Measurements from ENCODE around the gene ADCY1. TPM values are rescaled to one million over a fixed set of nuclear protein-coding genes. Genes with fewer than 3 reads are reported as not detected.

The ADCY1 gene
- total and polyA plus RNA-seq, 2 donors: 0.27 to 0.38 TPM

DNA sequence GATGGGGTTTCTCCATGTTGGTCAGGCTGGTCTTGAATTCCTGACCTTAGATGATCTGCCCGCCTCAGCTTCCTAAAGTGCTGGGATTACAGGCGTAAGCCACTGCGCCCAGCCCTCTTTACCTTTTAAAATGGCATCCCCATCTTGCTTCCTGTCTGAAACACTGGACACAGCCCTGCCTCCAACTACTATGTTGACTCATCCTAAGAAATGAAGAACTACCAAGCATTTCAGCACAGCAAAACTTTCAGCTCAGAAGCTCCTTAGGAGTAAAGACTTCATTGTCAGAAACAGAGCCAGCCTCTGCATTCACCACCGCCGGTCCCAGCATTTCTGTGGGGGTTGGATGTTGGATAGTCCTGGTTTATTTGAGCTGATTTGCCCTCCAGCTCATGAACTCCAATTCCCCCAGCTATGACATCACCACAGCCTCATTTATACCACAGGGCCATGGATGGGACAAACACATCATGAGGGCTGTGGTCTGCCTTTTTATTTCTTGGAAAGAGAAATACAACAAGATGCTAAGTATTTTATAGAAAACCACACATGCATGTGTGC, 123.5 kb downstream of the ADCY1 start:
- H3K27me3 ChIP-seq (ENCODE audit: control insufficient read depth in 2 of 2, insufficient read depth in 1 of 2, low read length in 1 of 2): no peaks in the 10 kb centered on the region
- no peaks in the 10 kb centered on the region for H3K36me3 ChIP-seq (ENCODE audit: control insufficient read depth in 2 of 2, insufficient read depth in 2 of 2, low read length in 1 of 2)
- no peak for DNase-seq (ENCODE audit: low read depth in 6 of 9, low spot score in 9 of 9)
- no peaks in the 10 kb centered on the region for H3K4me1 ChIP-seq (ENCODE audit: control insufficient read depth in 2 of 2, insufficient read depth in 2 of 2, low read length in 2 of 2)
- WGBS: 98% methylated on average over 5 of the region's 5 CpGs
- H3K4me3 ChIP-seq (ENCODE audit: low read length in 2 of 2): no peak overlapping the region
- no peaks in the 10 kb centered on the region for H3K9me3 ChIP-seq (ENCODE audit: control insufficient read depth in 2 of 2, insufficient read depth in 1 of 2, low read length in 1 of 2)
- no peak overlapping the region for H3K27ac ChIP-seq (ENCODE audit: low read depth in 1 of 2, low read length in 1 of 2)

DNA sequence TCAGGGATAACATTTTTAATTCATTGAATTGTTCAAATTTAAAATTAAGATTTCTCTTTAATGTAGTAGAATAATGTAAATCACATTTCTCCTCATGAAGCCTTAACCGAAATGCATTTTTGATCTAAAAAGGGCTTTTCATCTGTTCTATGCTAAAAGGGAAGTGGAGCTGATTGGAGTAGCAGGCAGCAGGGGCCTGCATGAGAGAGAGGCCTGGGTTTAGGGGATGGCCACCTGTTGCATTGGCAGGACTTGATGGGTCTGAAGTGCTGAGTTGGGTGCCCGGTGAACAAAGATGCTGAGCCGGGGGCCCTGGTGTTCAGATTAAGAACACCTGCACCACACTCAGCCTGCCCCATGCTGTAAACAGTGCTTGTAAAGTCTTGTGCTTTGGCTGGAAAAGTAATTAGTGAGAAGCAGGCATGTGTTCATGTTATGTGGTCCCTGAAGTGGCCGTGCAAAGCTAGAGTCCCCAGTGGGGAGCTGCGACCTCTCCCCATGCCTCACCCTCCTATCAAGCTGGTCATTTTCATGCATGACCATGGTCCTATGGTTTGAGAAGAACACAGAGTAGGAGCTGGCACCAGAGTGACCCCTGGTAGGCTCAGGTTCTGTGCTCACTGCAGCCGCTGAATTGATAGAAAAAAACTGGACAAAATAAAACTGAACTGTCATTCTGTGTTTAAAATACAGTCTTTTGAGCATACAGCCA, 124.3 kb downstream of the ADCY1 start:
- no peak overlapping the region for H3K27ac ChIP-seq (ENCODE audit: low read depth in 1 of 2, low read length in 1 of 2)
- no peak overlapping the region for H3K4me3 ChIP-seq (ENCODE audit: low read length in 2 of 2)
- no peaks in the 10 kb centered on the region for H3K4me1 ChIP-seq (ENCODE audit: control insufficient read depth in 2 of 2, insufficient read depth in 2 of 2, low read length in 2 of 2)
- H3K27me3 ChIP-seq (ENCODE audit: control insufficient read depth in 2 of 2, insufficient read depth in 1 of 2, low read length in 1 of 2): no peaks in the 10 kb centered on the region
- no peaks in the 10 kb centered on the region for H3K9me3 ChIP-seq (ENCODE audit: control insufficient read depth in 2 of 2, insufficient read depth in 1 of 2, low read length in 1 of 2)
- no peak for DNase-seq (ENCODE audit: low read depth in 6 of 9, low spot score in 9 of 9)
- H3K36me3 ChIP-seq (ENCODE audit: control insufficient read depth in 2 of 2, insufficient read depth in 2 of 2, low read length in 1 of 2): no peaks in the 10 kb centered on the region
- 92% methylated on average over 6 of the region's 6 CpGs for WGBS

DNA sequence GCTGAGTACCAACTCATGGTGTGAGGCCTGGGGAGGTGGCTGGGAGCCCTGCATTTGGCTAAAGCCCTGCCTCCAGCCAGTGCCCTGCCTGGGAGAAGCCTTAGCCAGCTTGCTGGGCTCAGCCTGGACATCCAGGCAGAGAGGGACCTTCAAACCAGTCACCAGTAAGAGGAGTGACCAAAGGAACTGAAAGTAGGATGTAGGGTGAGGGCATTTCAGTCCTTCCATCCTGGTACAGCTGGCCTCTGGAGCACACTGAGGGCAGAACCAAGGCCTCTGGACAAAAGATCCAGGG, 124.8 kb downstream of the ADCY1 start:
- no peak for DNase-seq (ENCODE audit: low read depth in 6 of 9, low spot score in 9 of 9)
- Histone ChIP-seq H3K27me3 (ENCODE audit: control insufficient read depth in 2 of 2, insufficient read depth in 1 of 2, low read length in 1 of 2) (no peaks in the 10 kb centered on the region), H3K4me1 (ENCODE audit: control insufficient read depth in 2 of 2, insufficient read depth in 2 of 2, low read length in 2 of 2) (no peaks in the 10 kb centered on the region), H3K27ac (ENCODE audit: low read depth in 1 of 2, low read length in 1 of 2) (no peak overlapping the region), H3K4me3 (ENCODE audit: low read length in 2 of 2) (no peak overlapping the region), H3K9me3 (ENCODE audit: control insufficient read depth in 2 of 2, insufficient read depth in 1 of 2, low read length in 1 of 2) (no peaks in the 10 kb centered on the region), H3K36me3 (ENCODE audit: control insufficient read depth in 2 of 2, insufficient read depth in 2 of 2, low read length in 1 of 2) (no peaks in the 10 kb centered on the region)

DNA sequence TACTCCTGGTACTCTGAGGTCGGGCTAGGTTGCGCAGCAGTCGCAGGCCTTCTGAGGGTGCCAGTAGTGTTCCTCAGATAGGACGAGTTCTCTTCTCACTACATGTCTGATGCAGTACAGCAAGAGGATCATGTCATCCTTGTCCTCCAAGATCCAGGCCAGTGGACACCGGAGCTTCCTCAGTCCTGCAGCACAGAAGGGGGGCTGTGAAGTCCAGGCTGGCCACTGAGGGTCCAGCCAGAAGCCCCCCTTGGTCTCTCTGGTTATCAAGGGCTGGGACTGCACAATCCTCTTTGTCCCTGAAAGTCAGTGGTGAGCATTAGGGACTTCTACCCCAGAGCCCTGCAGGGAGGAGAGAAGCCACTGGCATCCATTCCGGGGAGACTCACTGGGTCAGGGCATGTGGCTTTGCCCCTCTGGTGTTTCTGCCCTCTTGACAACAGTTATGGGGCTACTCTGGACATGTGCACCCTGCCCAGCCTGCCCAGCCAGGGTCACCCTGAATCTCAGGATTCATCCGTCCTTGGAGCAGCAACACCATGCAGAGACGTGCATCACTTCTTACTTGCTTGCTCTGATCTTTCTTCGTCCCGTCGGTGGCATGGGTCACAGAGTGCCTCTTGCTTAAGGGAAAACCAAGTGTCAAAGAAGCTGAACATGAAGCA, 125.7 kb downstream of the ADCY1 start:
- no peak for DNase-seq (ENCODE audit: low read depth in 6 of 9, low spot score in 9 of 9)
- H3K27me3 ChIP-seq (ENCODE audit: control insufficient read depth in 2 of 2, insufficient read depth in 1 of 2, low read length in 1 of 2): no peaks in the 10 kb centered on the region
- WGBS: 96% methylated on average over 11 of the region's 11 CpGs
- no peaks in the 10 kb centered on the region for H3K4me1 ChIP-seq (ENCODE audit: control insufficient read depth in 2 of 2, insufficient read depth in 2 of 2, low read length in 2 of 2)
- H3K36me3 ChIP-seq (ENCODE audit: control insufficient read depth in 2 of 2, insufficient read depth in 2 of 2, low read length in 1 of 2): no peaks in the 10 kb centered on the region
- no peak overlapping the region for H3K27ac ChIP-seq (ENCODE audit: low read depth in 1 of 2, low read length in 1 of 2)
- no peak overlapping the region for H3K4me3 ChIP-seq (ENCODE audit: low read length in 2 of 2)
- no peaks in the 10 kb centered on the region for H3K9me3 ChIP-seq (ENCODE audit: control insufficient read depth in 2 of 2, insufficient read depth in 1 of 2, low read length in 1 of 2)

DNA sequence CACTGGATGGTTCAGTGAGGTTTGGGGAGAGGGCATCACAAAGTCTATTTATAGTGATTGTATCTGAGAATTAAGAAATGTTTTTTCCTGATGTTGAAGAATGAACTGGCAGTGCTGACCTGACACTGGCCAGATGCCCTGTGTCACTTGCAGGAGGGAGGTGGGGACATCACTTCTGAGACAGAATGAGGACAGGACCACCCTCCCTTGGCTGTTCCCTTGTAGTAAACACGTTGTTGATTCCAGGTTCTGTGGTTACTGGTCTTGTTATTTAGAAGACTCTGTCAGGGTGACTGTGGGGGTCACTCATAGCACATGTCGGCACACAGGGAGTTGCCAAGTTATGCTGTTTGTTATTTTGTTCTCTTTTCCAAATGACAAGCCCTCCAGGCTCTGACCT, 126.4 kb downstream of the ADCY1 start:
- WGBS: 50% methylated on average over 2 of the region's 2 CpGs
- no peaks in the 10 kb centered on the region for H3K36me3 ChIP-seq (ENCODE audit: control insufficient read depth in 2 of 2, insufficient read depth in 2 of 2, low read length in 1 of 2)
- DNase-seq (ENCODE audit: low read depth in 6 of 9, low spot score in 9 of 9): no peak
- no peaks in the 10 kb centered on the region for H3K27me3 ChIP-seq (ENCODE audit: control insufficient read depth in 2 of 2, insufficient read depth in 1 of 2, low read length in 1 of 2)
- no peak overlapping the region for H3K4me3 ChIP-seq (ENCODE audit: low read length in 2 of 2)
- no peaks in the 10 kb centered on the region for H3K9me3 ChIP-seq (ENCODE audit: control insufficient read depth in 2 of 2, insufficient read depth in 1 of 2, low read length in 1 of 2)
- H3K27ac ChIP-seq (ENCODE audit: low read depth in 1 of 2, low read length in 1 of 2): no peak overlapping the region
- no peaks in the 10 kb centered on the region for H3K4me1 ChIP-seq (ENCODE audit: control insufficient read depth in 2 of 2, insufficient read depth in 2 of 2, low read length in 2 of 2)

DNA sequence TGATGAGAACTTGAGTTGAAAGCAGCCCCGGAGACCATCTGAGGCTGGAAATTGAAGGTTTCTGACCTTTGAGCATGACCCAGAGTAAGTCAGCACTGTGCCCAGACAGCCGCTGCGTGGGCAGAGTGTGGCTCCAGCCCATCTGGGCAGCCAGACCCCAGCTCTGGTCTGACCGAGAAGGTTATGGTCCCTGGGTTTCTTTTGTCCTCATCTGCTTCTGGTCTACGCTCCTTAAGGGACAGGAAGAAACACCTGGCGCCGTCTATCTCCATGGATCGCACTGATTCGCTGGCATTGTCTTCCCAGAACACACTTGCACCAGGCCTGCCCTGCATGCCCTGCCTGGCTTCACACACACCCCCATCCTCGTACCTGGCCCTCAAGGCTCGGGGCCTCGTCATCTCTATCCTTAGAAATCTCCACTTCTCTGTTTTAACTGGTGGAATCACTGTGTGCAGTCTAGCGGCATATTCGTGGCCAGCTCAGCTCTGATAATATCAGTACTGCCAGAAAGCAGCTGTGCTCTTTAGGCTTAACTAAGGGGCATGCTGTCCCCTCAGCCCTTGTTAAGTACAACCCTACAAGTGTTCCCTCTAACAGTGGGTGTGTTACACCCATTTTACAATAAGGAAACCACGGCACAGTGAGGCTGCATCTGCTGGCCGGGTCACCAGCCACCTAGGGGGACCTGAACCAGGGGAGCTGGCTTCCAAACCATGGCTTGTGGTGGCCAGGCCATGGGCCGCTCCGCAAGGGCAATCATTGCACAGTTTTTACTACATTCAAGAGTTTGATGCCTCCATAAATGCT, 127.7 kb downstream of the ADCY1 start:
- no peak overlapping the region for H3K27ac ChIP-seq (ENCODE audit: low read depth in 1 of 2, low read length in 1 of 2)
- WGBS: 85% methylated on average over 18 of the region's 18 CpGs

DNA sequence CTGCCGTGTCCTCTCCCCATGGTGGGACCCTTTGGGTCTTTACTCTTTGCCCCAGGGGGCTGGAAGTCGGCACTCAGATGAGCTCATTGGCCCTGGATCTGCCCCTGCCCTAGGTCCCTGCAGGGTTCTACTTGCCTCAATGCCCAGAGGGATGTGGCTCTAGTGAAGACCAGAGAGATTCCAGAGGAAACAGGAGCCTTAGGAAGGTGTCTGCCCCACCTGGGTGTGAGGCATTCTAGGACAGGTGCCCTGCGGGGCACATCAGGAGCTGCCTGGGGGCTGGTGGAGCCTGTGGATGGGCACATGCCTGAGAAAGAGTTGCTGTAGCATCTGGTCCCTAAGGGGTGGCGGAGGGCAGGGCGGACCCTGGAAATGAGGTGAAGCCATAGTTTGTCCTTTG, 128.6 kb downstream of the ADCY1 start:
- Histone ChIP-seq H3K27me3 (ENCODE audit: control insufficient read depth in 2 of 2, insufficient read depth in 1 of 2, low read length in 1 of 2) (no peaks in the 10 kb centered on the region), H3K4me3 (ENCODE audit: low read length in 2 of 2) (no peak overlapping the region), H3K9me3 (ENCODE audit: control insufficient read depth in 2 of 2, insufficient read depth in 1 of 2, low read length in 1 of 2) (no peaks in the 10 kb centered on the region), H3K27ac (ENCODE audit: low read depth in 1 of 2, low read length in 1 of 2) (no peak overlapping the region), H3K36me3 (ENCODE audit: control insufficient read depth in 2 of 2, insufficient read depth in 2 of 2, low read length in 1 of 2) (no peaks in the 10 kb centered on the region), H3K4me1 (ENCODE audit: control insufficient read depth in 2 of 2, insufficient read depth in 2 of 2, low read length in 2 of 2) (no peaks in the 10 kb centered on the region)
- DNase-seq (ENCODE audit: low read depth in 6 of 9, low spot score in 9 of 9): no peak
- 91% methylated on average over 5 of the region's 5 CpGs for WGBS

More for the DNA sequence above, 127.7 kb downstream of the ADCY1 start:
- H3K4me1 ChIP-seq (ENCODE audit: control insufficient read depth in 2 of 2, insufficient read depth in 2 of 2, low read length in 2 of 2): no peaks in the 10 kb centered on the region
- H3K4me3 ChIP-seq (ENCODE audit: low read length in 2 of 2): no peak overlapping the region
- H3K9me3 ChIP-seq (ENCODE audit: control insufficient read depth in 2 of 2, insufficient read depth in 1 of 2, low read length in 1 of 2): no peaks in the 10 kb centered on the region
- no peaks in the 10 kb centered on the region for H3K27me3 ChIP-seq (ENCODE audit: control insufficient read depth in 2 of 2, insufficient read depth in 1 of 2, low read length in 1 of 2)
- no peaks in the 10 kb centered on the region for H3K36me3 ChIP-seq (ENCODE audit: control insufficient read depth in 2 of 2, insufficient read depth in 2 of 2, low read length in 1 of 2)
- no peak for DNase-seq (ENCODE audit: low read depth in 6 of 9, low spot score in 9 of 9)

DNA sequence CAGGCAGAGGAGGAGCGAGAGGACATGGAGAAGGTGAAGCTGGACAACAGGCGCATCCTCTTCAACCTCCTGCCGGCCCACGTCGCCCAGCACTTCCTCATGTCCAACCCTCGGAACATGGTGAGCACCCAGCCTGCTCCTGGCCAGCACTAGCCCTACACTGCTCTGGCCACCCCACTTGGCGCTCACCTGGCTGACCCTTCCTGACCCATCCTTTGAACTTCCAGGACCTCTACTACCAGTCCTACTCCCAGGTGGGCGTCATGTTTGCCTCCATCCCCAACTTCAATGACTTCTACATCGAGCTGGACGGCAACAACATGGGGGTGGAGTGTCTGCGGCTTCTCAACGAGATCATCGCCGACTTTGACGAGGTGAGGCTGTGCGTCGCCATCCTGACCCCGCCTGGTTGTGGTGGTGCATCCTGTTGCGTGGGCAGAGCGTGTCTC, 129.2 kb downstream of the ADCY1 start:
- DNase-seq (ENCODE audit: low read depth in 6 of 9, low spot score in 9 of 9): no peak
- Histone ChIP-seq H3K36me3 (ENCODE audit: control insufficient read depth in 2 of 2, insufficient read depth in 2 of 2, low read length in 1 of 2) (no peaks in the 10 kb centered on the region), H3K4me1 (ENCODE audit: control insufficient read depth in 2 of 2, insufficient read depth in 2 of 2, low read length in 2 of 2) (no peaks in the 10 kb centered on the region), H3K27me3 (ENCODE audit: control insufficient read depth in 2 of 2, insufficient read depth in 1 of 2, low read length in 1 of 2) (no peaks in the 10 kb centered on the region), H3K9me3 (ENCODE audit: control insufficient read depth in 2 of 2, insufficient read depth in 1 of 2, low read length in 1 of 2) (peaks cover 0 to 3% of the 10 kb centered on the region in 2 donors), H3K4me3 (ENCODE audit: low read length in 2 of 2) (no peak overlapping the region), H3K27ac (ENCODE audit: low read depth in 1 of 2, low read length in 1 of 2) (no peak overlapping the region)
- WGBS: 91% methylated on average over 20 of the region's 20 CpGs
